GM12878 (cell line): ENCODE data around the gene UNG. TPM values are rescaled to one million over a fixed set of nuclear protein-coding genes. Genes with fewer than 3 reads are reported as not detected.

Source experiments
- E4F1 ChIP-seq: fragments of 450-650 bp; IDR thresholded peaks from 2 replicates; pipeline ENCODE4 v1.6.1; 2018; ENCODE audit warnings: borderline replicate concordance, mild to moderate bottlenecking; ENCODE audit not compliant: partially characterized antibody
- HDAC2 ChIP-seq: fragments of 200-600 bp; sonication (generic); IDR thresholded peaks from 2 replicates; pipeline ENCODE4 v1.6.1; 2017
- PBX3 ChIP-seq: IDR thresholded peaks from 2 replicates; pipeline ENCODE4 v1.6.1; 2011; ENCODE audit warnings: mild to moderate bottlenecking, low read depth, low read length, moderate library complexity; ENCODE audit not compliant: insufficient replicate concordance
- PKNOX1 ChIP-seq: fragments of 450-650 bp; IDR thresholded peaks from 2 replicates; pipeline ENCODE4 v1.6.1; 2016; ENCODE audit warnings: mild to moderate bottlenecking
- POLR2AphosphoS2 ChIP-seq: IDR thresholded peaks from 2 replicates; pipeline ENCODE4 v1.6.1; 2011; ENCODE audit warnings: low read depth, mild to moderate bottlenecking, low read length, improper control_type of control experiment, moderate library complexity
- ZNF274 ChIP-seq: IDR thresholded peaks from one replicate; pipeline ENCODE4 v1.8.0; 2011; ENCODE audit not compliant: insufficient read length, insufficient read depth
- ZNF687 ChIP-seq: fragments of 450-650 bp; IDR thresholded peaks from 2 replicates; pipeline ENCODE4 v1.6.1; 2017; ENCODE audit warnings: mild to moderate bottlenecking, moderate library complexity
- polyA plus RNA-seq, 11 experiments: library from polyadenylated mRNA; depleted of rRNA in 4 of 11; unstranded in 6 of 11; stranded (reverse) in 5 of 11; fragments of >200 nt; fragmentation: Nextera tagmentation in 4 of 11; fragmentation: Illumina TruSeq in 1 of 11; extraction: Ambion mirVana in 4 of 11; extraction: Trizol in 1 of 11; gene quantifications; 1 replicate in 1 of 11; 2 replicates in 10 of 11; pipeline versions ENCODE4 v1.2.1 to v1.2.3, GENCODE V29; 2011 to 2016; ENCODE audit warnings: inconsistent platforms in 2 of 11, missing spikeins in 2 of 11, low read depth in 1 of 11
- total RNA-seq, 4 experiments: library from RNA; depleted of rRNA in 3 of 4; stranded (reverse); fragments of >200 nt in 3 of 4; fragmentation: Illumina TruSeq in 1 of 4; extraction: Trizol in 1 of 4; gene quantifications; 2 replicates each; pipeline versions ENCODE4 v1.2.1 to v1.2.3, GENCODE V29; 2013 to 2021

The UNG gene
- total and polyA plus RNA-seq, 10 of the 15 experiments (the other 5 are each of a cell fraction or from before 2014, with no cell fraction given) = 9.5 to 81.9 (median 48.2) TPM

GRCh38 chr12:109088818-109089217 is 8.6 kb upstream of the UNG start (continued):
- TF ChIP-seq HDAC2 (no peak), E4F1 (no peak), ZNF274 (no peak), PKNOX1 (no peak), ZNF687 (no peak), PBX3 (no peak), POLR2AphosphoS2 (no peak)
- TF ChIP-seq, all 136 proteins: peak for 0
